Testis (tissue), 5 donors: ENCODE data around the gene VMAC. TPM values are rescaled to one million over a fixed set of nuclear protein-coding genes. Genes with fewer than 3 reads are reported as not detected.
"Not testable (repeated sequence)": the region's sequence is repeated elsewhere in the genome, so short reads cannot be mapped to it uniquely, and the experiment has no call there.

Experiments
- DNase-seq: peaks from one replicate; pipeline ENCODE4 v3.0.0-alpha.2; 2019
- H3K27ac ChIP-seq, 2 donors: fragments of 200-600 bp; sonication (generic); one replicate each; pipeline ENCODE4 v1.5.1; 2019
- H3K27me3 ChIP-seq: fragments of 200-600 bp; sonication (generic); one replicate; pipeline ENCODE4 v1.5.1; 2019
- H3K36me3 ChIP-seq: fragments of 200-600 bp; sonication (generic); one replicate; pipeline ENCODE4 v1.5.1; 2017; ENCODE audit warnings: low read depth; ENCODE audit errors: missing control alignments
- H3K4me1 ChIP-seq: fragments of 200-600 bp; sonication (generic); one replicate; pipeline ENCODE4 v1.5.1; 2019
- H3K4me3 ChIP-seq, 2 donors: fragments of 200-600 bp; sonication (generic); one replicate each; pipeline ENCODE4 v1.5.1; 2017 to 2019
- H3K9me3 ChIP-seq: fragments of 200-600 bp; sonication (generic); one replicate; pipeline ENCODE4 v1.5.1; 2017
- POLR2A ChIP-seq: fragments of 450-650 bp; IDR thresholded peaks from one replicate; pipeline ENCODE4 v1.6.1; 2017; ENCODE audit warnings: antibody characterized with exemption, mild to moderate bottlenecking, moderate library complexity
- WGBS, 2 donors: methylation state at CpG; one replicate each; pipeline ENCODE4 v1.1.5; 2018; 5-methylcytosine and 5-hydroxymethylcytosine counted together
- intact Hi-C: fragments of 100-400 bp; cut with DNase I; formaldehyde crosslinking; loops from one replicate; pipeline ENCODE4 v1.15.1; 2023; ENCODE audit warnings: low total_unique reads
- long read RNA-seq, 2 donors: transcript quantifications; one replicate each; lab custom pipeline, GENCODE V29; 2026
- polyA plus RNA-seq: library from polyadenylated mRNA; stranded (reverse); fragments of 350-450 nt; fragmentation: Illumina TruSeq; extraction: RNeasy Lipid Tissue Mini Kit (QIAGEN cat#74804); gene quantifications from one replicate; pipeline ENCODE4 v1.2.3, GENCODE V29; 2014; ENCODE audit warnings: low read depth, low replicate concordance; ENCODE audit not compliant: insufficient read depth
- total RNA-seq, 2 donors: library from RNA; depleted of rRNA; stranded (reverse); fragments of >200 nt; gene quantifications; one replicate each; pipeline ENCODE4 v1.2.3, GENCODE V29; 2016
- TF ChIP-seq, protein P1 (sequence below), 3 experiments: fragments of 450-650 bp in 2 of 3; fragments of 200-600 bp in 1 of 3; sonication (generic) in 1 of 3; IDR thresholded peaks; one replicate each; pipeline ENCODE4 v1.5.1; 2016 to 2019; ENCODE audit warnings: antibody characterized with exemption in 3 of 3, mild to moderate bottlenecking in 2 of 3, moderate library complexity in 1 of 3

Gene VMAC, protein sequence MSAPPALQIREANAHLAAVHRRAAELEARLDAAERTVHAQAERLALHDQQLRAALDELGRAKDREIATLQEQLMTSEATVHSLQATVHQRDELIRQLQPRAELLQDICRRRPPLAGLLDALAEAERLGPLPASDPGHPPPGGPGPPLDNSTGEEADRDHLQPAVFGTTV
- total RNA-seq (1 to 10 TPM; 7.4 to 7.7 TPM), polyA plus RNA-seq (3.4 TPM)
- long read RNA-seq, donor 1, partial matches to known transcripts, result 0 of 3 reads
- long read RNA-seq, donor 1, other reads (novel, unspliced or antisense), result 0 of 3 reads
- long read RNA-seq, donor 2, partial matches to known transcripts, result 0 of 2 reads
- long read RNA-seq, donor 2, other reads (novel, unspliced or antisense), result 0 of 2 reads

DNA sequence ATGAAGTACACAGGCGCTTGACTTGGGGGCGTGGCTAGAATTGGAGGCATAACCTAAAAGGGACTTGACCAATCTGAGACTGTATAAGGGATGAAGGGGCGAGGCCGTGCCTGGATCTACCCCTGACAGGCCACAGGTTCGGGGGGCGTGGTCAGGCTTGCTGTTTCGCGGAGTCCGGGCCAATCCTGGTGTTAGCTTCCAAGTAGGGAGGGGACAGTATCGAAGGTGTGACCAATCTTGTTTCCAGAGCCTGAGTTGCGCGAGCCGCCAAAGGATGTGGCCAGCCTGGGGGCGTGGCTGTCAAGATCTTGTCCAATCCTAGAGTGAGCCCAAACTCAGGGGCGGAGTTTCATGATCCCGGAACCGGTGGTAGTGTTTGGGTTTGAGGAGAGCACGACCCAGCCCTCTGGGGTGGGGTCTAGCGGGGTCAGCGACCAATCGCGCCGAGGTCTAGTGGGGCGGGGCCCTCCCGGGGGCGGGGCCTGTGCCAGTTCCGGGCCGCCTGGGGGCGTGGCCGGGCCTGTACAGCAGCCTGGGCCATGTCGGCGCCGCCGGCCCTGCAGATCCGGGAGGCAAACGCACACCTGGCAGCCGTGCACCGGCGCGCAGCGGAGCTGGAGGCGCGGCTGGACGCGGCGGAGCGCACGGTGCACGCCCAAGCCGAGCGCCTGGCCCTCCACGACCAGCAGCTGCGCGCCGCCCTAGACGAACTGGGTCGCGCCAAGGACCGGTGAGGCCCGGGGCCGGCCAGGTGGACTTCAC, at the start of gene VMAC:
VMAC (plus strand) TSS at position 521 of the 762 bp plus-strand sequence; CDS start at position 540, 19 bp downstream.
- WGBS, 2 donors, result 0 to 1% methylated on average over 10 to 32 of the region's 61 CpGs
- H3K4me1 ChIP-seq, result peaks cover 15% of the 10 kb centered on the region
- H3K9me3 ChIP-seq, result no peaks in the 10 kb centered on the region

DNA sequence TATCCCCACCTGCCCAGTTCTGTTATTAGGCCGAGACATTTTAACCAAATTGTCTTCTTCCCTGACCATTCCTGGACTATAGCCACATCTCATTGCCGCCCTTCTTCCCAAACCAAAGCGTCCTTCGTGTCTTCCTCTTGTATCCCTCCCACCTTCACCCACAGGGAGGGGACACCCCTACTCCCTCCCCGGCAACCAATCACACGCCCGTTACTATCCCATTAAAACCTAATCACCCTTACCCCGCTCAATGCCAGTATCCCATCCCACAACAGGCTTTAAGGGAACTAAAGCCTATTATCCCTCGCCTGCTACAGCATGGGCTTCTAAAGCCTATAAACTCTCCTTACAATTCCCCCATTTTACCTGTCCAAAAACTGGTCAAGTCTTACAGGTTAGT, 49.5 kb upstream of the VMAC start:
- H3K27me3 ChIP-seq, H3K4me3 ChIP-seq, H3K9me3 ChIP-seq, DNase-seq, intact Hi-C loops, H3K36me3 ChIP-seq, H3K4me1 ChIP-seq, H3K27ac ChIP-seq: not testable (repeated sequence)
- WGBS, 2 donors, result 75 to 84% methylated on average over 9 of the region's 9 CpGs

More for the DNA sequence above, at the start of gene VMAC:
- intact Hi-C loops, result loop anchor here (10.0 kb wide), 1 partner anchor 120 kb away; the partner anchor contains the start of gene PRR22
- H3K4me3 ChIP-seq, result peak within 1 kb of the TSS; percentile 95 to 97
- peak; percentile 100 for DNase-seq
- no peaks in the 10 kb centered on the region for H3K36me3 ChIP-seq
- H3K27me3 ChIP-seq, result no peaks in the 10 kb centered on the region
- H3K27ac ChIP-seq, result peak within 1 kb of the TSS; percentile 73 to 89
- TF ChIP-seq POLR2A, result no peak
- TF ChIP-seq, protein P1, sequence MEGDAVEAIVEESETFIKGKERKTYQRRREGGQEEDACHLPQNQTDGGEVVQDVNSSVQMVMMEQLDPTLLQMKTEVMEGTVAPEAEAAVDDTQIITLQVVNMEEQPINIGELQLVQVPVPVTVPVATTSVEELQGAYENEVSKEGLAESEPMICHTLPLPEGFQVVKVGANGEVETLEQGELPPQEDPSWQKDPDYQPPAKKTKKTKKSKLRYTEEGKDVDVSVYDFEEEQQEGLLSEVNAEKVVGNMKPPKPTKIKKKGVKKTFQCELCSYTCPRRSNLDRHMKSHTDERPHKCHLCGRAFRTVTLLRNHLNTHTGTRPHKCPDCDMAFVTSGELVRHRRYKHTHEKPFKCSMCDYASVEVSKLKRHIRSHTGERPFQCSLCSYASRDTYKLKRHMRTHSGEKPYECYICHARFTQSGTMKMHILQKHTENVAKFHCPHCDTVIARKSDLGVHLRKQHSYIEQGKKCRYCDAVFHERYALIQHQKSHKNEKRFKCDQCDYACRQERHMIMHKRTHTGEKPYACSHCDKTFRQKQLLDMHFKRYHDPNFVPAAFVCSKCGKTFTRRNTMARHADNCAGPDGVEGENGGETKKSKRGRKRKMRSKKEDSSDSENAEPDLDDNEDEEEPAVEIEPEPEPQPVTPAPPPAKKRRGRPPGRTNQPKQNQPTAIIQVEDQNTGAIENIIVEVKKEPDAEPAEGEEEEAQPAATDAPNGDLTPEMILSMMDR (IDR thresholded peaks at IDR 0.05), result no peak

DNA sequence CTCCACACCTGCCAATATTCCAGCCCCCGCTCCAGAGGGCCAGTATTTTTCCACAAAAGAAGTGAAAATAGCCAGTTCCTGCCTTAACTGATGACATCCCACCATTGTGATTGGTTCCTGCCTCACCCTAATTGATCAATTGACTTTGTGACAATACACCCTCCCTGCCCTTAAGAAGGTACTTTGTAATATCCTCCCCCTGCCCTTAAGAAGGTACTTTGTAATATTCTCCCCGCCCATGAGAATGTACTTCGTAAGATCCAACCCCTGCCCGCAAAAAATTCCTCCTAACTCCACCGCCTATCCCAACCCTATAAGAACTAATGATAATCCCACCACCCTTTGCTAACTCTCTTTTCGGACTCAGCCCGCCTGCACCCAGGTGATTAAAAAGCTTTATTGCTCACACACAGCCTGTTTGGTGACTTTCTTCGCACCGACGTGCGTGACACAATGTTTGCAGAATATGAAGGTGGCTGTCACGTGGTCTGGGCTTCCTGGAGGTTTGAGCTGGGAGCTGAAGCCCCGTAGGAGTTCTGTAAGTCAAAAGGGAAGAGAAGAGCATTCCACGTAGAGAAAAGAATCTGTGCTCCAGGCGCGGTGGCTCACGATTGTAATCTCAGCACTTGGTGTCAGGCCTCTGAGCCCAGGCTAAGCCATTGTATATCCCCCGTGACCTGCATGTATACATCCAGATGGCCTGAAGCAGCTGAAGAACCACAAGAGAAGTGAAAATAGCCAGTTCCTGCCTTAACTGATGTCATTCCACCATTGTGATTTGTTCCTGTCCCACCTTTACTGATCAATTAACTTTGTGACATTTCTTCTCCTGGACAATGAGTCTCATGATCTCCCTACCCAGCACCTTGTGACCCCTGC, 47.2 kb upstream of the VMAC start:
- TF ChIP-seq, protein P1 (IDR thresholded peaks at IDR 0.05), result no peak
- TF ChIP-seq POLR2A, result no peak
- no peaks in the 10 kb centered on the region for H3K27me3 ChIP-seq
- no peaks in the 10 kb centered on the region for H3K4me1 ChIP-seq
- H3K9me3 ChIP-seq, result no peaks in the 10 kb centered on the region
- 86 to 91% methylated on average over 18 of the region's 18 CpGs for WGBS, 2 donors
- intact Hi-C loops, result no loop called here
- no peak overlapping the region for H3K4me3 ChIP-seq
- DNase-seq, result no peak
- no peaks in the 10 kb centered on the region for H3K36me3 ChIP-seq
- H3K27ac ChIP-seq, result no peak overlapping the region

DNA sequence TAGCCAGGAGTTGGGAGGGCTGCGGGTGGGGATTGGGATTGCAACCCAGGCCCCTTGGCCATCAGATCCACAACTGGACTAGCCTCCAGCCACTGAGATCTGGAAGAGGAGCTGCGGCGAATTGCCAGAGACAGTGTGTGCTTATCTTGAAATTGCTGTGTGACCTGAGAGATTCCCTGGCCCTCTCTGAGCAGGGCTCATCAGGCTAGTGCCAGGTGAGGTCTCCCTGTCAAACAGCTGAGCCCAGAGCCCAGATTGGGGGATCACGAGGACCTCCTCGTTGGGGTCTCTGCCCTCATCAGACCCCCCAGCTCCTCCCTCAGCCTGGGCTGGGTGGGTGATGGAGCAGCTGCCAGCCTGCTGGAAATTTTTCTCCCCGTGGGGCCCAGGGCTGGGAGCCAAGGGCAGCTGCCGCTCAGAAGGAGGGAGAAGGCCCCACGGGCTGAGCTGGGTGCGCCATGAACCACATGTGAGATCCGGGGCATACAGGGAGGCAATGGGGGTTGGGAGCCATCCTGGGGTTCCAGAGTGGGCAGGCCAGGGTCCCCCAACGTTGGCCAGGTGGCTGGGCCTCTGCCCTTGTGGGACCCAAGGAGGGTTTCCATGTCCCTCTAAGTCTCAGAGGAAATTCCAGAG, 41.5 kb upstream of the VMAC start:
- 65 to 92% methylated on average over 8 to 11 of the region's 11 CpGs for WGBS, 2 donors
- intact Hi-C loops, result no loop called here
- TF ChIP-seq, protein P1 (IDR thresholded peaks at IDR 0.05), result no peak
- TF ChIP-seq POLR2A, result no peak
- Histone ChIP-seq H3K27ac (no peak overlapping the region), H3K9me3 (no peaks in the 10 kb centered on the region), H3K27me3 (no peaks in the 10 kb centered on the region), H3K4me3 (no peak overlapping the region), H3K36me3 (no peaks in the 10 kb centered on the region), H3K4me1 (no peaks in the 10 kb centered on the region)
- DNase-seq, result no peak
